IPS-15b (cell line): ENCODE data around the gene ZNFX1.

ENCODE experiments used
- H3K27me3 ChIP-seq: one replicate; pipeline ENCODE4 v1.6.1; 2013; ENCODE audit warnings: low read length; ENCODE audit not compliant: control insufficient read depth, insufficient read depth
- H3K36me3 ChIP-seq: one replicate; pipeline ENCODE4 v1.6.1; 2013; ENCODE audit warnings: low read length; ENCODE audit not compliant: control insufficient read depth, insufficient read depth
- H3K4me1 ChIP-seq: one replicate; pipeline ENCODE4 v1.6.1; 2013; ENCODE audit warnings: mild to moderate bottlenecking, low read length; ENCODE audit not compliant: control insufficient read depth, insufficient read depth
- H3K4me3 ChIP-seq: one replicate; pipeline ENCODE4 v1.5.1; 2013; ENCODE audit warnings: low read depth, low read length
- H3K9ac ChIP-seq: one replicate; pipeline ENCODE4 v1.6.1; 2013; ENCODE audit warnings: low read depth, mild to moderate bottlenecking, low read length
- H3K9me3 ChIP-seq: one replicate; pipeline ENCODE4 v1.6.1; 2013; ENCODE audit warnings: mild to moderate bottlenecking, low read length; ENCODE audit not compliant: control insufficient read depth, insufficient read depth

ZNFX1 gene

DNA sequence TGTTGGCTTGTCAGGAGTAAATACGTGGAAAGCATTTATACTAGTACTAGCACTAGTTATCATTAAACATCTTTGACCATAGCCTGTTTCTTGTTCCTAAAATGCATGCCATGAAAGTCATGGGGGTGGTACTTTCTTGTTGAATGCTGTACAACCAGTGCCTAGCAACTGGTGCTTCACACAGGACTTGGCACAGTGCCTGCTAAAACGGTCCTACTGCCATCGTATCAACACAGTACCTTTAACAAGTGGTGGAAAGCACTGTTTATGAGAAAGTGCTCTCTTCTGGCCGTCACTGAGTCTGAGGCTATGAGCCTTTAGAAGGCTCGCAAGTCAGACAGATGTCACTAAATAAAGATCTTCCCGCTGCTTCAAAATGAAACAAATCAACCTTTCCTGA is 21.6 kb downstream of the ZNFX1 start:
- H3K4me1 ChIP-seq: no peaks in the 10 kb centered on the region
- H3K36me3 ChIP-seq: peaks cover 66% of the 10 kb centered on the region
- H3K4me3 ChIP-seq: no peak overlapping the region
- no peak overlapping the region for H3K9ac ChIP-seq
- H3K9me3 ChIP-seq: no peaks in the 10 kb centered on the region
- H3K27me3 ChIP-seq: no peaks in the 10 kb centered on the region

DNA sequence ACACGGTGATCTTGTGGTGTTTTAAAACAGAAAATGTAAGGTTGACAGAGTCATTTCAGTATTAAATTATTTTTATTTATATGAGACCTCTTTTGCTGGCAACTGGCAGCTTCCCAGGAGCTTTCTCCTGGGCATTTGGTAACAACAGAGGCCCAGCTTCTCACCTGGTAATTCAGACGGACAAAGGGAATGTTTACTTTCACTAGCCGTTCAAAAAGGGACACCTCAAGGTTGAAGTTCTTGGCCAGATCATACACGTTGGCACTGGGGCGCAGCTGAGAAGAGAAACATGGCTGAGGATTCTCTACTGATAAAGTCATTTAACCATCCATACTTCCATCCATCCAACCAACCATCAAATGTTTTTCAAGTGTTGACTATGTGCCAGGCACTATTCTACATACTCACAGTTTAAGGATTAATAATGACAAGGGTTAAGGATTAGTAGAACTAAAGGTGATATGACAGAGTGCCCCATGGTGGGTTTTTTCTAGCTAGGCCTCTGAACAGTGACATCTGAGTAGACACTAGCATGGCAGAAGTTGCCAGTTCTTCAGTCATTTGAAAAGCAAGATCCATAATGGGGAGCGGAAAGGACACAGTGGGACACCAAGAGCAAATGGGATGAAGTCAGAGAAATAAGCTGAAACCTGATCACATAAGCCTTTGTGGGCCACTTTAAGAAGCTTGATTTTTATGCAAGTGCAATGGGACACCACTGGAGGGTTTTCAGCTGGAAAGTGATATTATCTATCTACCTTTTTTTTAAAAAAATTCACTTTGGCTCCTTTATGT is 25.1 kb downstream of the ZNFX1 start:
- Histone ChIP-seq H3K9me3 (no peaks in the 10 kb centered on the region), H3K27me3 (no peaks in the 10 kb centered on the region), H3K36me3 (peaks cover 74% of the 10 kb centered on the region), H3K4me1 (no peaks in the 10 kb centered on the region), H3K4me3 (no peak overlapping the region), H3K9ac (no peak overlapping the region)

DNA sequence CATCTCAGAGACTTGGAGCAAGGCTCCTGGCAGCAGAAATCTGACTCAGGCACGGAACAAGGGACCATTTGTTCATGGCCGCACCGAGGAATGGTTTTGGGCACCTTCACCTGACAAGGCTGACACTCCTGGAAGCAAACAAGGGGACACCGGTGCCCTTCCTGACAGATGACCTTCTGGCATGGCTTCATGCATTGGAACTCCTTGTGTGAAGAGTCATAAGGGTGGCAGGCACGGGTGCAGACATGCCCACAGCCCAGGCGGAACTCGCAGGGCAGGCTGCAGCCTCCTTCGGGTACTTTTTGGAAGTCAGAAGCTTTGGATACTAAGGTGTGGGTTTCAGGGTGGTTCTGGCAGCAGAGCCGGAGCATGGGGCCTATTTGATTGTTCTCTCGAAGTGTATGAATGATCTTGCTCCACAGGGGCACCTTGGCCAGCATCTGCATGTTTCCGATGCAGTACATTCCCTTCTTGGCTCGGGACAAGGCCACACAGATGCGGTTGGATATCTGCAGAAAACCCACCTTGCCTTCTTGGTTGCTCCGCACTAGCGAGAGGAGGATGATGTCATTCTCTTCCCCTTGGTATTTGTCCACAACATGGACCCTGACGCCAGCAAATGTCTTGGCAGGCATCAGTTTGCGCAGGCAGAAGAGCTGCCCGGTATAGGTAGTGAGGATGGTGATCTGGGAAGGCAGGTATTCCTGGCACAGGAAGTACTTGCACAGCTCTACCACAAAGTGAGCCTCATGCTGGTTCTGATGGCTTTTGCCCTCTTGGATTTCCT is 28.8 kb downstream of the ZNFX1 start:
- peaks cover 71% of the 10 kb centered on the region for H3K36me3 ChIP-seq

DNA sequence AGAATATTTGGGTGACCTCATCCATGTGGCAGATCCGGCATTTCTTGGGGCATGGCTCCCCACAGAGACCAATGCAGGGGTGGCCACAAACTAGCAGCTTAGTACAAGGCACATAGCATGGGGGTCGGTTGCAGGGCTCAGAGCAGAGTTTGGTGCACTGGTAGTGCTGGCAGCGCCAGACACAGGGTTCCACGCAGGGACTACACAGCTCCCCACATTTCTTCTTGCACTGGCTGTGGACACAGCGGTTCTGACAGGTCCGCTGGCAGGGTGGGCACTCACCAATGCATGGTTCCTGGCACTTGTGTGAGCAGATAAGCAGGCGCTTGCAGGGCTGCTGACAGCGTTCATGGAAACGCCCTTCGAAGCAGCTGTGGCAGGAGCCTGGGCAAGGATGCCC is 29.6 kb downstream of the ZNFX1 start:
- no peak overlapping the region for H3K9ac ChIP-seq

More for the DNA sequence above, 28.8 kb downstream of the ZNFX1 start:
- no peaks in the 10 kb centered on the region for H3K4me1 ChIP-seq
- H3K9ac ChIP-seq: no peak overlapping the region
- H3K9me3 ChIP-seq: no peaks in the 10 kb centered on the region
- no peak overlapping the region for H3K4me3 ChIP-seq
- H3K27me3 ChIP-seq: no peaks in the 10 kb centered on the region

DNA sequence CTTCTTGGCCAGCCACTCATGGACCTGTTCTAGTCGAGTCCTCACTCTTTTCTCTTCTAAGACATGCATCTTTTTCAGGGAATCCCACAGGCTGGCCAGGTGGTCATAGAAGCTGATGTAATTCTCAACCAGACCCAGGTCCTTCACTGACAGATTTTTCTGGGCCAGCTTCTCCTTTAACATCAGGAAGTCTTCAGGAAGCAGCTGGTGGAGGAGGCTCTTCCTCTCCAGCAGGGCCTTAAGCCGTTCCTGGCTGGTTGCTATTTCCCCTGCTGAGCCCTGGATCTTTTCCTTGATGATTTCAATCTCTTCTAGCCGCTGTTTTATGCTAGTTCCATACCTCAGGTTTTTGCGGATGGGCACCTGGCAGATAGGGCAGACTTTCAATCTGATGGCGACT is 30.1 kb downstream of the ZNFX1 start:
- Histone ChIP-seq H3K4me1 (no peaks in the 10 kb centered on the region), H3K9ac (no peak overlapping the region), H3K4me3 (no peak overlapping the region), H3K27me3 (no peaks in the 10 kb centered on the region), H3K9me3 (no peaks in the 10 kb centered on the region), H3K36me3 (peaks cover 69% of the 10 kb centered on the region)

More for the DNA sequence above, 29.6 kb downstream of the ZNFX1 start:
- H3K27me3 ChIP-seq: no peaks in the 10 kb centered on the region
- H3K36me3 ChIP-seq: peaks cover 69% of the 10 kb centered on the region
- no peaks in the 10 kb centered on the region for H3K4me1 ChIP-seq
- no peak overlapping the region for H3K4me3 ChIP-seq
- H3K9me3 ChIP-seq: no peaks in the 10 kb centered on the region

DNA sequence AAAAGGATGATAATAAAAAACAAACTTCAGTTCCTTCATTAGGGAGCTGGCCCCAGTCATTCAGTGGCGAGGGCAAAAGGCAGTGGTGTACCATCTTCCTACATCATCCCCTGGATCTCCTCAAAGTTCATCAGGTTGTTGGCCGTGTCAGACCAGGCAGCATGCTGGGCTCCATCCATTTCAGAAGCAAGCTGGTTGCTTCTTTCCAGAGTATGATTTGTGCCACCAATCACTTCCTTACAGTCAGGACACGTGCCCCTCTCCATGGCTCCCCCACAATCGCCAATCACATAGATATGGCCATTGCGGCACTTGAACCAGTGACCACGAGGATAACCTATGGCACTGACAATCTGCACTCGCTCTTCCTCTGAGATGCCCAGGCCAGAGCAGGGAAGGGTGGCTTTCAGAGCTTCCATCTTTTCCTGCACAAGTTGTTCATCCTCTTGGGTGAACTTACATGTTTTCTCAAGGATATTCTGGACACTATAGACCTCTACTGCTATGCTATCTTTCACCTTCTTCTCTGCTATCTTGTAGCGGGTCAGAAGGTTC is 30.6 kb downstream of the ZNFX1 start:
- no peak overlapping the region for H3K4me3 ChIP-seq
- H3K9ac ChIP-seq: no peak overlapping the region

DNA sequence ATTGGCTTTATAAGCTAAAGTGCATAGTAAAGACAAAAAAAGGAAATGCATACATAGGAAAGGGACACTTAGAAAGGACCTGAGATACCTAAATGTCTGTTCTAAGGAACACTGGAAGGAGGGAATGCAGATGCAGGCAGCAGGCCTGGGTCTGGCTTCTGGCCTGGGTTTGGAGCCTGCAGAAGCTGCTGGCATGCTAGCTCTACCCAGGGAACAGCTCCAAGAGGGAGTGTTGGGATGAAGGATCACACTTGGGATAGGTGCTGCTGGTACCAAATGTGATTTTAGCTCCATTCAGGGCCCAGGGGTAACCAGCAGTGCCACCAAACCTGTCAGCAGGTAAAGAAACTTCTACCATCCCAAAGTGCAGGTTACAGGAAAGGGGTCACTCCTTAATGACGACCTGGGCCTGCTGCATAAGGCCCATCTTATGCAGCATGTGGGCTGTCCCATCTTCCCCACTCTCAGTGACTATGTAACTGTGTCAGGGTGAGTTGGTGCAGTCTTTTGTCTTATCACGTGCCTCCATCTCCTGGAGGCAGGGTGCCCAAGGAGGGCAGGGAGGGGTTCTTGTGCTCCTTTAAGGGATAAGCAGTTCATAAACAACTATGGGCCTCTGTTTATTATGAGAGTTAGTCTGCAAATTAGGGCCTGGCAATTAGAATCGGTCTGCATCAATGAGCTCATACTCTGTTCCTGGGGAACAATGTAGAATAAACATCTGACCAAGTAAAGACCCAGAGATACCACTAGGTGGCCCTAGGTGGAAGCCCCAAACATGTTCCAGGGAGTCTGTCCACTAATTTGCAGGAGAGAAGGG is 31.7 kb downstream of the ZNFX1 start:
- Histone ChIP-seq H3K27me3 (no peaks in the 10 kb centered on the region), H3K4me3 (no peak overlapping the region), H3K4me1 (no peaks in the 10 kb centered on the region), H3K9ac (no peak overlapping the region), H3K36me3 (peaks cover 64% of the 10 kb centered on the region), H3K9me3 (no peaks in the 10 kb centered on the region)

More for the DNA sequence above, 30.6 kb downstream of the ZNFX1 start:
- no peaks in the 10 kb centered on the region for H3K4me1 ChIP-seq
- H3K27me3 ChIP-seq: no peaks in the 10 kb centered on the region
- H3K9me3 ChIP-seq: no peaks in the 10 kb centered on the region
- H3K36me3 ChIP-seq: peaks cover 65% of the 10 kb centered on the region

DNA sequence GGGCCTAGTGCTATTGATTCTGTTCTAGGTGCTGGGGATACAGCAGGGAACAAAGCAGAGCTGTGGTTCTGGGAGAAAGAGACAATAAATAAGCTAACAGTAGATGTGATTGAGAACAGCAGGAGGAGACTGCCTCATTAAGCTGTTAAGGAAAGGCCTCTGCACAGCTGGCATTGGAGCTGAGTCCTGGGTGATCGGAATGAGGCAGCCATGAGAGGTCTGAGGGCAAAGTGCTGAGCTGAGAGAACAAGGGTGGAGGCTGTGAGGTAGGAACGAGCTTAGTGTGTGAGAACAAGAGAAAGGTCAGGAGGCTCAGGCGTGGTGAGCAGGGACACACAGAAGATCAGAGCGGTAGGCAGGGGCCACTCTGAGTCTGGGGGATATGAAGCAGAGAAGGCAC is 40.3 kb downstream of the ZNFX1 start:
- H3K36me3 ChIP-seq: peaks cover 62% of the 10 kb centered on the region
- H3K9ac ChIP-seq: no peak overlapping the region
- H3K9me3 ChIP-seq: no peaks in the 10 kb centered on the region
- H3K4me1 ChIP-seq: no peaks in the 10 kb centered on the region
- no peaks in the 10 kb centered on the region for H3K27me3 ChIP-seq
- H3K4me3 ChIP-seq: no peak overlapping the region

DNA sequence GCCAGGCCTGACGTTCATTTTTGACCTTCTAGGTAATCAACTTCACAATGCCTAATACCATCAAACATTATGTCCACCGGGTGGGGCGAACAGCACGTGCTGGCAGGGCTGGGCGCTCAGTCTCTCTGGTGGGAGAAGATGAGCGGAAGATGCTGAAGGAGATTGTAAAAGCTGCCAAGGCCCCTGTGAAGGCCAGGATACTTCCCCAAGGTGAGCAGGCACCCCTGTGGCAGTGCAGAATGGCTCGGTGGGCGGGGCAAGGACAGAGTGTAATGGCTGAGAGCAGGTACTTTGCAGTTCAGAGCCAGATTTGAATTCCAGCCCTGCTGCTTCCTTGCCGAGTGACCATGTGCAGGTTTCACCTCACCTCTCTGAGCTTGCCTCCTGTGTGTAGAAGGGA is 41.6 kb downstream of the ZNFX1 start:
- Histone ChIP-seq H3K36me3 (peaks cover 62% of the 10 kb centered on the region), H3K9me3 (no peaks in the 10 kb centered on the region), H3K4me3 (no peak overlapping the region), H3K27me3 (no peaks in the 10 kb centered on the region), H3K9ac (no peak overlapping the region), H3K4me1 (no peaks in the 10 kb centered on the region)

DNA sequence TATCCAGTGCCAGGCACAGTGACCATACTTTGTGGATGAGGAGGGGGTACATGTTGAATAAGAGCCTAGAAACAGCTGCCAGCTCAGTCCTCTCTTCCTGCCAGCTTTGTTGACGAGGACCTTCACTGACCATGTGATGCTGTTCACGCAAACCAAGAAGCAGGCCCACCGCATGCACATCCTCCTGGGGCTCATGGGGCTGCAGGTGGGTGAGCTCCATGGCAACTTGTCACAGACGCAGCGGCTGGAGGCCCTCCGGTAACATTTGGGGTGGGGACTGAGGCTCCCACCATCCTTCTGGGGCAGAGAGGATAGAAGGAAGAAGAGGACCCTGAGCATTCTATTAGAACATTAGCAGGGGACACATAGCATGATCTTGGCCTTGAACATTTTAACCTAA is 43.0 kb downstream of the ZNFX1 start:
- Histone ChIP-seq H3K4me3 (no peak overlapping the region), H3K36me3 (peaks cover 74% of the 10 kb centered on the region), H3K27me3 (no peaks in the 10 kb centered on the region), H3K9ac (no peak overlapping the region), H3K9me3 (no peaks in the 10 kb centered on the region), H3K4me1 (no peaks in the 10 kb centered on the region)

DNA sequence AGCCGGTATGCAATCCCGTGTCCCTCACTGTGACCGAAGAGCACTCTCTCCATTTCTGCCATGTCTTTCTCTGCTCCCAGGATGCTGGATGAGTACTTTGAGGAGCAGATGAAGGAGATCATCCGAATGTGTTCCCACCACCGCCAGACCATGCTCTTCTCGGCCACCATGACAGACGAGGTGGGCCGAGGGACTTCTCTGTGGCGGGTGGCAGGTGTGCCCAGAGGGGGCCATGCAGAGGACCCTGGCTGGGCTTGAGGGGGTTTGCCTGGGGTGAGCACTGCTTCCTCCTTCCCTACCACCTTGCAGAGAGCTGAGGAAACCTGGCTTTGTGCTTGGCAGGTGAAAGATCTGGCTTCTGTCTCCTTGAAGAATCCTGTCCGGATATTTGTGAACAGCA is 44.6 kb downstream of the ZNFX1 start:
- peaks cover 69% of the 10 kb centered on the region for H3K36me3 ChIP-seq
- H3K4me3 ChIP-seq: no peak overlapping the region
- no peaks in the 10 kb centered on the region for H3K9me3 ChIP-seq
- no peaks in the 10 kb centered on the region for H3K27me3 ChIP-seq
- no peak overlapping the region for H3K9ac ChIP-seq
- H3K4me1 ChIP-seq: no peaks in the 10 kb centered on the region
